ENCODE measurements around the gene ROBO1. TPM values are rescaled to one million over a fixed set of nuclear protein-coding genes. Genes with fewer than 3 reads are reported as not detected.

The ROBO1 gene
- total and polyA plus RNA-seq, 2 donors (not counting 3 experiments of a cell fraction or from before 2014, with no cell fraction given), result 5.9 to 14.2 TPM

GRCh38 chr3:79006077-79006476, 761.7 kb downstream of the ROBO1 start:
- no peaks in the 10 kb centered on the region for H4K20me1 ChIP-seq (replicated peaks; ENCODE audit: control insufficient read depth, extremely low read depth, insufficient read depth, low read length)
- H2AFZ ChIP-seq (ENCODE audit: low read depth, low read length), result no peak overlapping the region
- DNase-seq (ENCODE audit: low read depth, low spot score) (no peak), FAIRE-seq (no peak)
- BruUV-seq (replicated peaks), result no TSS peak
- H3K27me3 ChIP-seq (ENCODE audit: control insufficient read depth in 2 of 2, insufficient read depth in 2 of 2, low read length in 2 of 2), result no peaks in the 10 kb centered on the region
- ChIA-PET CTCF (interaction anchor here (1.0 to 3.9 kb wide), 2 partner anchors 11 to 75 kb away, joined by 3 to 18 read pairs; no protein-coding TSS in a partner anchor), POLR2A (no interaction called here)
- no peak overlapping the region for H3K27ac ChIP-seq (ENCODE audit: insufficient read depth, low read depth, low read length)
- TF ChIP-seq JUN (IDR thresholded peaks at IDR 0.05; ENCODE audit: borderline replicate concordance, insufficient read depth, insufficient read length, low read depth) (no peak), GATA2 (IDR thresholded peaks at IDR 0.05; ENCODE audit: insufficient read depth, insufficient read length, low read depth, low read length) (no peak), EZH2 (IDR thresholded peaks at IDR 0.05; ENCODE audit: borderline replicate concordance, low read depth, low read length, severe bottlenecking) (no peak), CTCF (IDR thresholded peaks at IDR 0.05; ENCODE audit: extremely low read depth in 1 of 2, insufficient read depth in 1 of 2, low read depth in 1 of 2, low read length in 2 of 2) (no peak), FOS (IDR thresholded peaks at IDR 0.05; ENCODE audit: borderline replicate concordance, insufficient read depth, low read length) (no peak)
- H3K9me3 ChIP-seq (replicated peaks; ENCODE audit: control insufficient read depth, insufficient read depth, low read length), result no peaks in the 10 kb centered on the region
- dilution Hi-C loops (cut with MboI; ENCODE audit: extremely low pct_ligation_motif_present, low sequenced_read_pairs) (no loop called here), intact Hi-C loops (cut with micrococcal nuclease) (no loop called here)
- H3K4me1 ChIP-seq (ENCODE audit: control insufficient read depth, extremely low read depth, insufficient read depth, low read length), result no peaks in the 10 kb centered on the region
- no peaks in the 10 kb centered on the region for H3K79me2 ChIP-seq (ENCODE audit: control insufficient read depth, insufficient read depth, low read length)
- H3K36me3 ChIP-seq (ENCODE audit: control insufficient read depth in 2 of 2, extremely low read depth in 1 of 2, insufficient read depth in 2 of 2, low read length in 2 of 2), result no peaks in the 10 kb centered on the region
- H3K4me3 ChIP-seq (replicated peaks in 1 of 3; ENCODE audit: insufficient read depth in 1 of 3, low read depth in 1 of 3, low read length in 3 of 3), result no peak overlapping the region
- H3K9me1 ChIP-seq (replicated peaks; ENCODE audit: control insufficient read depth, extremely low read depth, insufficient read depth, low read length), result no peaks in the 10 kb centered on the region
- no peak overlapping the region for H3K4me2 ChIP-seq (ENCODE audit: insufficient read depth, low read length)
- no peak overlapping the region for H3K9ac ChIP-seq (replicated peaks; ENCODE audit: extremely low read depth, insufficient read depth, low read length)

GRCh38 chr3:79005084-79005483, 762.7 kb downstream of the ROBO1 start:
- BruUV-seq (replicated peaks), result no TSS peak
- Histone ChIP-seq H3K36me3 (ENCODE audit: control insufficient read depth in 2 of 2, extremely low read depth in 1 of 2, insufficient read depth in 2 of 2, low read length in 2 of 2) (no peaks in the 10 kb centered on the region), H3K4me2 (ENCODE audit: insufficient read depth, low read length) (no peak overlapping the region), H3K79me2 (ENCODE audit: control insufficient read depth, insufficient read depth, low read length) (no peaks in the 10 kb centered on the region), H3K4me3 (replicated peaks in 1 of 3; ENCODE audit: insufficient read depth in 1 of 3, low read depth in 1 of 3, low read length in 3 of 3) (no peak overlapping the region), H3K27ac (ENCODE audit: insufficient read depth, low read depth, low read length) (no peak overlapping the region), H3K27me3 (ENCODE audit: control insufficient read depth in 2 of 2, insufficient read depth in 2 of 2, low read length in 2 of 2) (no peaks in the 10 kb centered on the region), H3K4me1 (ENCODE audit: control insufficient read depth, extremely low read depth, insufficient read depth, low read length) (no peaks in the 10 kb centered on the region), H2AFZ (ENCODE audit: low read depth, low read length) (no peak overlapping the region), H3K9me3 (replicated peaks; ENCODE audit: control insufficient read depth, insufficient read depth, low read length) (no peaks in the 10 kb centered on the region), H4K20me1 (replicated peaks; ENCODE audit: control insufficient read depth, extremely low read depth, insufficient read depth, low read length) (no peaks in the 10 kb centered on the region), H3K9me1 (replicated peaks; ENCODE audit: control insufficient read depth, extremely low read depth, insufficient read depth, low read length) (no peaks in the 10 kb centered on the region), H3K9ac (replicated peaks; ENCODE audit: extremely low read depth, insufficient read depth, low read length) (no peak overlapping the region)
- DNase-seq (ENCODE audit: low read depth, low spot score), result no peak
- ChIA-PET CTCF (interaction anchor here (0.6 kb wide), 1 partner anchor 127 kb away, joined by 3 read pairs; no protein-coding TSS in a partner anchor), POLR2A (no interaction called here)
- TF ChIP-seq MYC (IDR thresholded peaks at IDR 0.05; ENCODE audit: low read depth, low read length) (no peak), CTCF (IDR thresholded peaks at IDR 0.05; ENCODE audit: extremely low read depth in 1 of 2, insufficient read depth in 1 of 2, low read depth in 1 of 2, low read length in 2 of 2) (no peak), EZH2 (IDR thresholded peaks at IDR 0.05; ENCODE audit: borderline replicate concordance, low read depth, low read length, severe bottlenecking) (no peak), GATA2 (IDR thresholded peaks at IDR 0.05; ENCODE audit: insufficient read depth, insufficient read length, low read depth, low read length) (no peak), POLR2AphosphoS5 (IDR thresholded peaks at IDR 0.05; ENCODE audit: insufficient read depth, low read depth, low read length) (no peak)
- dilution Hi-C loops (cut with MboI; ENCODE audit: extremely low pct_ligation_motif_present, low sequenced_read_pairs) (no loop called here), intact Hi-C loops (cut with micrococcal nuclease) (no loop called here)
- no peak for FAIRE-seq

All from endothelial cell of umbilical vein (primary cell).